GM18508 (cell line): ENCODE data around the gene TPRG1.
A peak's percentile ranks its signal among the peaks of the same experiment; 100 is the strongest.

Source experiments
- ATAC-seq: cut with Tn5 transposase; IDR thresholded peaks from one replicate; pipeline ENCODE4 v1.9.1; 2021; ENCODE audit warnings: moderate number of reproducible peaks; ENCODE audit not compliant: insufficient read depth, unreplicated experiment

The TPRG1 gene

DNA sequence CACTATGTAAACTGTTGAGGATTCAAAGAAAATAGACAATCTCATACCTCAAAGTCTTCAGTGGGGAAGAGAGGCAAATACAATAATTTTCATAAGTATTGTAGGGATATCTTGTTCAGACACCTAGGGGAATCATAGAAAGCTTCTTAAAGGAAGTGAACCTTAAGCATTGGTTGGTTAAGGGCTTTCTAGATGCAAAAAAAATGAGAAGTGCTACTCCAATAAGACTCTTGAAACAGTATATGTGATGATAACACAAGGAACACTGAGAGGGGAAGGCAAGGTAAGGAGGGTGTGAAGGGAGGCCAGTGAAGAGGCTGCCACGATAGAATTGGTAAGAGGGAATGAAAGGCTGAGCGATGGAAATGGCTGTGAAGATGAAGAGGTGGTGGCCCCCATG, 104.1 kb downstream of the TPRG1 start:
- no peak for ATAC-seq

DNA sequence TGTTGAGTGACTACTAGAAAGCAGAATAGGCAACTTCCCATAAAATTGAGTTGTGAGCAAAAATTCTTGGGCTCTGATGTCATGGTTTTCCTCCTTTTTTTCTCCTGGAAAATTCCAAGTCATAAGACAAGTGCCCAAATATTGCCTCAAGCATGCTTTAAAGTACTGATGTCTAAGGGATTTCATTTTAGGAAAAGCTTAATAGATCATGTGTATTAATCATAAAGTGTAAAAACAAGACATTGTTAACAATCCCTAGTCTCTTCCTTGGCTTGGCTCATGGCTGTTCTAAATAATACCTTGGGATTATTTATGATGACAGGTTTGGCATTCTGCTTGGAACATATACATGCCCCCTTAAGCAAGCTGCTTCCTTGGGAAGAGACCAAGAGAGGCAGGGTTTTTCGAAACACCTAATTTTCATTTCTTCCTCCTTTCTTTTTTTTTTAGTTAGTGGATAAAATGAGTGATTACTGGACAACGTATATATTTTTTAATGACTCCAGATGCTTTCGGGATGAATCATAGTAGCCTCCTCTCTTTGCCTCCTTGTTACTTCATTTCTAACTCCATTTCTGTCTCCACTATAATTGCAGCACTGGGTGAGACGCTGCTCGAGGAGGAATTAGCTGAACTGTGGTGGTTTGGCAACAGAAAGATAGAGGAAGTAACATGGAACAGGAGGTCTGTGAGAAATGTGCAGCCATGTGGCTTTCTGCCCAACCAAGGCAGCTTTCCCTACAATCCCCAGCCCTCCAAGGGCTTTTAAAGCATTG, 104.9 kb downstream of the TPRG1 start:
- ATAC-seq, result no peak

DNA sequence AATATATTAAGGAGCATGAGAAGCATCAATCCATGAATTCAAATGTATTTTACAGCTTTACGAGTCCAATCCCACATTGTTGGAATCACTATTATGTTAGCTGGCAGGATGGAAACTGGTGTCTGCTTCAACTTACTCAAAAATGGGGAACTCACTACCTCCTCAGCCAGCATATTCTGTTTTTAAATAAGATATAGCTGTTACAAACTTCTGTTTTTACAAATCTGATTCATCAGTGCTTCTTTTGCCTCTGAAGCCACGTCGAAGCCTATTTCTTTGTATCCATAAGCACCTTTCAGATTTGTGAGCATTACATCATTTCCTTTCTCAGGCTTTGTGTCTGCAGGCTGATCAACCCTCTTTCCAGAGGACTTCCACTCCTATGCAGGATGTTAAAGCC, 105.9 kb downstream of the TPRG1 start:
- no peak for ATAC-seq

DNA sequence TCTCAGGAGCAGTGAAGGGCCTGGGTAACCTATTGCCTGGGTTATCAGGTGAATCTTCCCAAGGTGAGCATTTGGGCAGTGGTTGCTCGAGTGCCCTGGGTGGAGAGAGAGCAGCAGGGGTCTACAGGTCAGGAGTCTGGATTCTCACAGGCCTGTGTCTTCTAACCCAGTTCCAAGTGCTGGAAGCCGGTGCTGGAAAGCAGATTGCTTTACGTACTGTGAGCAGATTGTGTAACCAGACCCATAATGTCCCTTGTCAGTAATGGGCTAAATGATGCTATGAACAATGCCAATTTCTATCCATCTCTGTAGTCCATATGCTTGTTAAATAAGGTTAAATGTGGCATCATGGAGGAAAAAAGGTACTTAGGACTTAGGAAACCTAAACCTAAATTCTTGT, 106.5 kb downstream of the TPRG1 start:
- no peak for ATAC-seq

DNA sequence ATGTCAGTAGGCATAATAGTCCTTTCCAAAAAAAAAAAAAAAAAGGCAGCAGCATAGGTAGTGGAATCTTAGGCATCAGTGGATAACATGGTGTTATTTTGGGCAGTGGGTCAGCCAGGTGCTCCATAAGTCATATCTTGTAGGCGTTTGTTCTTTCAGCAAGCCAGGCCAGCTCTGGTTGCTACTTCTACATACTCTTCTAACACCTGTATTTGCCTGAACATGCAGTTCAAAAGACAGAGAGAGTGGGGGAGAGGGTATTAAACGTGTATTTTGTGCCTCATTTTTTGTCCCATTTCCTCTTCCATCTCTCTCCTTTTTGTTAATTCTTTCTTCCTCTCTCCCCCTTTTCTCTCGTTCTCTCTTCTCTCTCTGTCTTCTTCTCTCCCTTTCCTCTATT, 110.4 kb downstream of the TPRG1 start:
- ATAC-seq, result no peak

DNA sequence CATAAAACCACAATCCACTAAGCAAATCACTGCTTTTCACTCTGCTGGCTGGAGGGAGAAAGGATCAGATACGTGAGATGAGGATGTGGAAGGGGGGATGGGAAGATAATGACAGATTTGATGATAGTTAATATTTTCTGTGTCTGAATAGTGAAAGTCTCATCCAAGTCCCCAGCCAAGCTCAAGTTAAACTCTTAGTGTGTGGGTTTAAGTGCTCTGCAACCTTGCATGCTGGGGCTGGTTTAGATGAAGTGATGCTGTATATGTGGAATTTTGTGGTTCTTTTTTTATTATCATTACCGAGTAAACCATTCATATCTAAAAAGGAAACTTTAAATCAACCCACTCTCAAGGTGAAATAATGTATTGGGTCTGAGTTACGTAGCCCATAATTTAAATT, 111.0 kb downstream of the TPRG1 start:
- no peak for ATAC-seq

DNA sequence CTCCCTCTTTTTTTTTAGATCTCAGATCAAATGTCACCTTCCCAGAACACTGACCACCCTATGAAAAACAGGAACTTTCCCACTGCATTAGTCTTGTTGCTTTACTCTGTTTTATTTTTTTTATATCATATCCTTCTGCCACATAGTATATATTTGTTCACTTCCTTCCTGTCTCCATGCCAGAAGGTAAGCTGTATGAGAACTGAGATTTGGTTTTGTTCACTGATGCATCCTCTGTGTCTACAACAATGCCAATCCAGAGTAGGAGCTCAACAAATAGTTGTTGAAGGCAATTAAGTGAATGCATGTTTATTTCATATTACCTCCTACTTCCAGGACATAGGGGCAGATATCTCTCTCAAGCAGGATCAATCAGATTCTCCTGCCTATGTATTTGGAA, 114.4 kb downstream of the TPRG1 start:
- no peak for ATAC-seq

DNA sequence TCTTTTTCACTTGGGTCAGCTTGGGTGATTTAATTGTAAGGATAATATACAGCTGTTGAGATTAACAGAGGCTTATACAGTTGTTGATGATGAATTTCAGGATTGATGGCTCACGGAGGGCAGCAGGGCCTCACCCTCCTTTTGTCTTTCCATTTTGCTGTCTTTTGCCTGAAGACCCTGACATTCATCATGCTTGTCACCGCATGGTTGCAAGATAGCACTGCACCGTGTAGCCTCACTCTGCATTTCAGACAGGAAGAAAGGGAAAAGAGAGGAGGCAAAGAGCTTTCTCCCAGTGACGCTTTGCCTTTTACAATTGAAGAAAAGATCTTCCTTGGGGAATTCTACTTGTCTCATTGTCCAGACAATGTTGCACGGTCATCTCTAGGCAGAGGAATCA, 115.1 kb downstream of the TPRG1 start:
- no peak for ATAC-seq

DNA sequence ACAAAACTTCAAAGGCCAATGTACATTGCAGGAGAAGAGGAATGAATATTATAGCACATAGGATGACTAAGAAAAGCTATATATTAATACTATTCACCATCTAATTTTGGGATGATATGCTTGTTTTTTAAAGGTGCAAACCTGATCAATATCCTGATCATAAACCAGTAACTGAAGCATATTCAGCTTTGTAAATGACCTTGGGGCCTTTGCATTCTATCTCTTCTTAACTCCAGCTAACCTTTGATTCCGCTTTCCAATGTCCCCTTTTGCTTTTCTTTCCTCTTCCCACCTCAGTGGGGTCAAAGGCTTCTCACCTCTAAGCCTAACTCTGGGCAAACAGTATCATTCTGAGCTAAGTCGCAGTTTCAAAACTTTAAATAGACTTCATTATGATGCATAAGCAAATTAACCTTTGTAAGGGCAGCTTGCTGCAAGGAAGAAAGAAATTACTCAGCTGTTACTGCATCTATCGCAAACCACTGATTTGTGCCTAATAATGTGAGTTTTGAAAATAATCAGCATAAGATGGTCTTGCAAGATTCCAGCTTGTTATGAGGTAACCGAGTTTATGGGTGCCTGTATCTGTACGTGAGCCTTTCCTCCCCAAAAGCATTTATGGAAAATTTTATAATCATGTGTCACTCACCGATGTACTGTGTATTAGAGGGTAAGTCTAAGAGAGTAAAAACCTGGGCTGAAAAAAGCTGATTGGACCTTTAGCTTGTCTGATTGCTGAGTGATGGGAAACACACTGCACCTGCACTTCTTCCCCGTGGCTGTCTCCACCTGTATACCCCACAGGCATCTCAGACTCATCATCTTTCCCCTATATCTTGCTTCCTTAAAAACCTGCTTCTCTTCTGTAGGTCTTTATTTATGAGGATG, 116.8 kb downstream of the TPRG1 start:
- peak; percentile 97 for ATAC-seq

DNA sequence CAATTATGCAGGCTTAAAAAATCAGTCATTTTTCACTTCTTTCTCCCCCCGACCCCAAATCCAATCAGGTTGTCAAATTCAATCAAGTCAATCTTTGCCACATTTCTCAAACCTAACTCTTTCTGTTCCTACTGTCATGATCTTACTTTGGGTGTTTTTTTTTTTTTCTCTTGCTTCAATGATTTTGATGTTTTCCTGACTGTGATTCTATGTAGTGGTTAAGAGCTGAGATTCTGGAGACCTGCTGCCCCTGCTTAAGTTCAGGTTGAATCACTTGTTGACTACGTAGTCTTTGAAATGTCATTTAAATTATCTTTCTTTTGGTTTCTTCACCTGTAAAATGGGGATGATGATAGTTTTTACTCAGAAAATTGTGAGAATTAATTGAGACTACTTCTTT, 117.5 kb downstream of the TPRG1 start:
- ATAC-seq, result no peak

DNA sequence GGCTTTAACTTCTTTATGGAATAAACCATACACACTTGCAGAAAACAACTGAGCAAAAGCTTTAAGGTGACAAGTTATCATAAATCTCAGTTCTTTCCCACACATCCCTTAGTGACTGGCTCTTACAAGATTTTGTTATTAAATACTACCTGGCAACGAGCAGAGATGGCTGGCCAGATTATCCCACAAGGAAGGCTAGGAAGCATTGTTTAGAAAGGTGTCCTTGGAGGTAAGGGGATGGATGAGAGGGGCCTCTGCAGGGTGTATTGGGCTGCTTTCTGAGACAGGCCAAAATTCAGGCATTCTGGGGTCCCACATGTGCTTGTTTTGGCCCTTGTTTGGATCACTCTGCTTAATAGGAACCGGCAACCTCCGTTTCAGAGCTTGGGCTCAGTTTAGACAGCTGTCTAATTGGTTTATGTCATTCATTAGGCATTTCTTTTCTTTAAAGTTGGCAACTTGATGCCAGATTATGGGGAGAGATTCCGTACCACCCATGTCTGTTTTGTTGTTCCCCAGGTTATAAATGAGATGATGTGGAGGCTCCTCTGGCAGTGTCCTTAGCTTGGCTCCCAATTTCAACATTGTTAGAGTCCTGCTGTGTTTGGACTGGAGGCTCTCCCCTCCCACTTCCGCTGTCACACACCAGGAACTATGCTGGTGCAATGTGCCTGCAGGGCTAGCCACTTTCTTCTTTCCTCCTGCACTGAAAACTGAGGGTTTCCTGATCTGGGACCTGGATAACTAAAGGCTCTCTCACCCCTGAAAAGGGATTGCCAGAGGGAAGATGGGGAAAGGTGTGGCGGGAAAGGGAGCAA, 121.1 kb downstream of the TPRG1 start:
- ATAC-seq, result no peak

DNA sequence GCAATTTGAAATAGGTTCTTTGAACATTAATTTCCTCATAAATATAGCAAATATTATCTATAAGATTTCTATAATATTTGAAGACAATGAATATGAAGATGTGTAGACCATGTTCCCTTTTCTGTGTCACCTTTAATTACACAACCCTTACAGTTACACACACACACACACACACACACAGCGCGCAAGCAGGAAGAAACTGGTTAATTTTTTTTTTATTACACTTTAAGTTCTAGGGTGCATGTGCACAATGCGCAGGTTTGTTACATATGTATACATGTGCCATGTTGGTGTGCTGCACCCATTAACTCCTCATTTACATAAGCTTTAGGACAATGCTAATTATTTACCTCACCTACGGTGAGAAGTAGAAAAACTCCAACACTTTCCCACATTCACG, 122.9 kb downstream of the TPRG1 start:
- no peak for ATAC-seq

DNA sequence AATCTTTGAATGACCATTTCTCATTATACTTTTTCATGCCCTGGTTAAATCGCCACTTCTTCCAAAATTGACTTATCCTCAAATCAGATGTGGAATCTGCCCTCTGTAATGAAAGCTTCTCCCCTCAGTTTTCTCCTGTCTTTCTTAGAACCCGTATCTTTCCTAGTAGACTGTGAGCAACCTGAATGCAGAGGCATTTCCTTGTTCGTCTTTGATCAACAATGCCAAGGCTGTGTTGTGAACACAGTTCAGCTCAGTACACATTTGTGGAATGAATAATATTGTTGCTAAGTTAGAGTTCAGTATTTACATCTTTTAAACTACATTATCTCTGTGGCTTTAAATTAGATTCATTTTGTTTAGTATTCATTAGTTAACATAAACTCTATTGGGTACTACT, 123.3 kb downstream of the TPRG1 start:
- no peak for ATAC-seq

DNA sequence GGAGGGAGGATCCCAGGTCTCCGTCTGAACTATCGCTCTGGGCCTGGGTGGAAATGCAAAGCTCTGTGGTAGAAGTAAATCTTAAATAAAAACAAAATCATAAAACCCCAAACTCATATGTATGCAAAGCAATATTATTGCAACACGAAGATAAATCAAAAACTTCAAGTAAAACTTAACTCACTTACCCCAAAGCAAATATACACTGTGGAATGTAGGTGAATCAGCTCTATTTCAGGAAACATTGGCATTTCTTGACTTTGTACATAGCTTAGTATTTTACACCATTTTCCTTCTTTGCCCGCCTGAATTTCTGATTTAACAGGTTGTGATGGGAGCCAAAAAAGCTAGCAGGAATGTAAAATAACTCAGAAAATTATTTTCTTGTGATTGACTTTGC, 126.2 kb downstream of the TPRG1 start:
- ATAC-seq, result no peak

DNA sequence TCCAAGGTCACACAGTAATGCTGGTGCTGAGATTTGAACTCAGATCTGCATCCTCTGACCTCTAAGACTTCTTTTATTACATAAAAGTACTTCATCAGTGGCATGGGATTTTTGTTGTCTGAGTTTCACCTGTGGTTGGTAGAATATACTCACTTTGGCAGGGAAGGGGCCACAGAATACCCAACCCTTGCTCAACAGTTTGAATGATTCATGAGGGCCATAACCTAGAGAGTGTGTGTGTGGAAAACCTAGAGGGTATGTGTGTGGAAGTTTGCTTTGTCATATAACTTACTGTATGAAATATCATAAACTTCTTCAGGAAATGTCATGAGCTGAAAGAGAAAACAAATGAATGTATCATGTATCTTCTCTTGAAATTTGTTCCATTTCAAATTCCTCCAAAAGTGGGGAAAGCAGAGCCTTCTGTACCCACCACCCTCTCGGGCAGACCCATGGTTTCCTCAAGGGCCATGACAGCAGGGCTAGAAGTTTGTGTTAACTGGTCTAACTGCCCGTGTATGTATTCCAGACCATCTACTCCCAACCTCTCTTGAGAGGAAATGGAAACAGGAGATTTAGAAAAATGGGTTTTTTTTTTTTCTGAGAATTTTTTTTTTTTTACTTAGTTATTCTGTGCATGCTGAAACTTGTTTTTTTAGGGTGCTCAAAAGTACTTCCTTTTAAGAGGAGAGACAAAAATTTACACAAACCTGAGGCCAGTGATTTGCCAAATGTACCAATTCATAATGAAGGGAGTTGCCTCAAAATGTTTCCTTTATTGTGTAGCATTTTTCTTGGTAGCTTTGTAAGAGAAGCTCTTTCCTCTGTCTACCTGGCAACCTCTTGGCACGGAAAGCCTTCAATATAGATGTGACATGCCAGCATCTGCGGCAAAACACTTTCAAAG, 127.0 kb downstream of the TPRG1 start:
- ATAC-seq, result no peak

DNA sequence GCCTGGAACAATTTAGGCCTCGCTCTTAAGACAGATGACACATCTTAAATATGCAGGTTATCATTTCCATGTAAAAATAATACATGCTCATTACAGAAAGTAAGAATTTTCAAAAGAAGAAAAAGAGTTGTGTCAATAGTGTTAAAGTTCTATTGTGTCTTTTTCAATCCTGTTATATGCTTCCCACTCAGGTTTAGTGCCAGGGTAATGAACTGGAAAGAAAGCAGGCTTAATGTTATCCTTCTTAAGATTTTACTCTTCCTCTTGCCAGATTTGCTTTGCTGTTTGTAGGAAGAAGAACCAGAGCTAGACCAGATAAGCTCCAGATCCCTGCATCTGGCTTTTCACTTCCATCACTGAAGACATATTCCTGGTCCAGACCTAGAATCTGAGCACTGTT, 128.6 kb downstream of the TPRG1 start:
- ATAC-seq, result no peak

DNA sequence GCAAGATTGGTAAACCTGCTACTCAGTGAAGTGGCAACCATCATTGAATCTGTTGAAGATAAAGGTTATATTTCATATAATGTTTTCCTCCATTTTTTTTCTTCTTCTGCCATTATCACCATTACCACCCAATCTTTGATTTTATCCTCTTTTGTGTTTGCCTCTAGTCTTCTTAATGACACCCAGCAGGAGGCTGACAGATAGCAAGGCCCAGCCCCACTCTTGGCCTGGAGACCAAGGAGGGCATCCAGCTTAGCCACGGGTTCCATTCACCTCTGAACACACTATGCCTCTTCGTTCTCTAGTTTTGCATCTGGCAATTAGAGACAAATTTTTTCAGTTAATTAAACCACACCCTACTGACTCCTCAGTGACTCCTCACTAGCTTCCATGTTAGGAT, 129.7 kb downstream of the TPRG1 start:
- no peak for ATAC-seq

DNA sequence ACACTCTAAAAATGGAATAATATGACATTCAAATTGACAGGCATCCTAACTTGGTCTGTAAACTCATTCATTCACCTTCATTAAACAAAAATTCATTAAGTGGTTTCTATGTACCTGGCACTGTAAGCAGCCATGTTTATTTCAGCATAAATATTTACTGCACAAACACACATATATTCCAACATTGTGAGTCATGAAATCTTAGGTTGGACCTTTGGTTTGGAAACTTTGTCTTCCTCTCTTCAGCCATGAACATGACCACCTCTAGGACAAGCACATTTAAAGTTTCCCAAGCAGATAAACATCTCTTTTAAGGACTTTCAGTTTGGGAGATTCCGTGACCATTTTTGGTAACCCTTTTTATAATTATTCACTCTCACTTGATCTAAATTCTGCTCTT, 131.8 kb downstream of the TPRG1 start:
- ATAC-seq, result no peak

DNA sequence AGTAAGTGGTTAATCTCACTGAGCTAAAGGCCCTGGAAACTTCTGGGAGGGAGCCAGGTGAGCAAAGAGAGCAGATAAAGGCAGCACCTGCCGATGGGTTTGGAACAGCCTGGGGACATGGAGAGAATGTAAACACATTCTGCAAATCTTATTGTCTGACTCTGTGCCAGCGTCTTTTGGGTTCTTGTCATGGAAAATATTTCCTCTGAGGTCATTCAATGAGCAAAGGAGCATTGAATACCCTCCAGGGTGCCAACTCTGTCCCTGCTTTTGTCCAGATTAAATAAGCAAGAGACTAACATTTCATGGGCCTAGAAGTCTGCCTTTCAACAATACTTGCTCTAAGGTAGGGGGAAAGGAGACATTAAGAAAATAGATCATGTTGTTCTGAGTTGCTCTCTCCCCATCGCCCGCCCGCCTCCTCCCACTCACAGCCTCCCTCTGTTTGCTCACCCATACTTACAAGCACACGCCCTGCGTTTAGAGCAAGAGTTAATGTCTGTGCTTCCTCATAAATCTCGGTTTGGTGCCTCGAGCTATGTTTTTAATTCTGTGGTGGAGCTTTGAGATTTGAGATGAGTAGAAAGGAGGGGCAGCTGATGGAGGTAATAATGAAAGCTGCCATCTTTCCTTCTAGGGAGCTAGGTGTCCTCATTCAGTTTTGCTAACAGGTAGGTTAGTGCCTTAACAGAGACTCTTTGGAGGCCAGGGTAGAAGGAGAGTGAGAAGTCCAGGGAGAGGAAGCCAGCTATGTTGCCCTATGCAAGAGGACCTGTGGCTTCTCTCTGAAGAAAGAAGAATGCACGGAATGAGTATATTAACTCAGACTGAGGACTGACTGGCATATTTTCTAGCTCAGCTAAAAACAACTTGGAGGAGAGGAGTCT, 132.9 kb downstream of the TPRG1 start:
- no peak for ATAC-seq
